Measurements from ENCODE around the gene DEFB128.
"Not testable (repeated sequence)": the region's sequence is repeated elsewhere in the genome, so short reads cannot be mapped to it uniquely, and the experiment has no call there.

Gene DEFB128

DNA sequence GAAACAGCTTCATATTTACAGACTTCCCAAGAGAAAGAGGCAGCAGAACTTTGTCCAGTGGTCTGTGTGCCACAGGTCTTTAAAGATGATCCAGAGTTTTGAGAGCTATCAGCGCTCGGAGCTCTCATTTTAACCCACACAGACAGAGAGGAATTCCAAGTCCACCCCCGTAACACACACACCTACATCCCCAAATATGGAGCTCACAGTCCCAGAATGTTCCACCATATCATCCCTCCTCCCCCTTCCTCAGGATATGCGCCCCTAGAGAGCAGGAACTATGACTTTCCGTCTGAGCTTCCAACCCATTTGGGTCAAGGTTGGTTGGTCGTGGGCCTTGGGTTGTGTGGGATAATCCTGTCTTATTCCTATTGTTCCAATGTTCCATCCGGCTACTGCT is at the start of gene DEFB128:
DEFB128 (minus strand) TSS at position 101 of the 400 bp plus-strand sequence; CDS start at position 13, 88 bp downstream.
- Mint-ChIP-seq H3K9me3 (peaks cover 9% of the 10 kb centered on the region), H3K27ac (no peak within 1 kb of the TSS), H3K4me3 (no peak within 1 kb of the TSS)

GRCh38 chr20:237929-238328 is 48.4 kb upstream of the DEFB128 start:
- Mint-ChIP-seq H3K27ac (peak overlapping the region; percentile 30), H3K27me3 (no peaks in the 10 kb centered on the region), H3K9me3 (no peaks in the 10 kb centered on the region), H3K36me3 (no peaks in the 10 kb centered on the region), H3K4me1 (peaks cover 25% of the 10 kb centered on the region), H3K4me3 (peak overlapping the region; percentile 80)

More for the DNA sequence above, at the start of gene DEFB128:
- Mint-ChIP-seq H3K4me1 (no peaks in the 10 kb centered on the region), H3K27me3 (peaks cover 28% of the 10 kb centered on the region), H3K36me3 (peaks cover 4% of the 10 kb centered on the region)

DNA sequence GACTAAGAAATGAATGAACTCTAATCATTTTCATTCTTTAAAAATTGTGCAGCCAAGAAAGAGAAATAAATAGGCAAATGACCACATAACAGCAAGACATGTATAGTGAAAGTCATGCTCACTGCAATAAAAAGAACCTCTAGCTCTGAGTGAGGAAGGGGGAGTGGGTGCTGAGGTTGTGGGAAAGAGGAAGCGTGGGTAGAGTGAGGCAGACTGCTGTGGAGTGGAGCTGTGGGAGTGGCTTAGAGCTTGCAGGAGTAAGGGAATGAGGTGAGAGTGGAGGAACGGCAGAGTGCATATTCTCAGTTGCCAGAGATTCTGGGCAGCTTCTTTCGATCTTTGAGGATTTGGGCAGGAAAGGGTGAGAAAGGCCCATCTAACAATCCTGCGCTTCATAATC is 48.0 kb upstream of the DEFB128 start:
- no peaks in the 10 kb centered on the region for H3K36me3 Mint-ChIP-seq
- H3K27ac Mint-ChIP-seq, result peak overlapping the region; percentile 83
- peaks cover 25% of the 10 kb centered on the region for H3K4me1 Mint-ChIP-seq
- no peaks in the 10 kb centered on the region for H3K9me3 Mint-ChIP-seq
- H3K27me3 Mint-ChIP-seq, result no peaks in the 10 kb centered on the region
- peak overlapping the region; percentile 80 for H3K4me3 Mint-ChIP-seq

DNA sequence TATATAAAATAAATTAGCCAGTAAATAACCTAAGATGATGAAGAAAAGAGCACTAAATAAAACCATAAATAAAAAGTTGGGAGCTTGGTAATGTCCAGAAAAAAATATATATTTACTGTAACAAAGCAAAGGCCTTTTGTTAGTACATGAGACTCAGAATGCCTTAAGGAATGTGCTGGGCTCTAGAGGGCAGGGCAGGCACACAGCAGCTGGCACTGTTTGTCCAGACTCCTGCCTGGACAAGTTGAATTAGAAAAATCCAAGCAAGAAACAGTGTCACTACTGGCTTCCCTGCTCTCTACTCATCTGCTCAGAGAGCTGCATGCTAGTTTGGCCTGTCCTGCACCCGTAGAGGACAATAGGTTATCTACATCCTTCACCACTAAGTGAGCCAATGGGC is 46.4 kb upstream of the DEFB128 start:
- Mint-ChIP-seq H3K4me3 (no peak overlapping the region), H3K4me1 (peaks cover 25% of the 10 kb centered on the region), H3K27me3 (no peaks in the 10 kb centered on the region), H3K9me3 (no peaks in the 10 kb centered on the region), H3K36me3 (no peaks in the 10 kb centered on the region), H3K27ac (no peak overlapping the region)

GRCh38 chr20:227439-228105 is 38.1 kb upstream of the DEFB128 start:
- peak overlapping the region; percentile 94 for H3K27ac Mint-ChIP-seq
- peaks cover 33% of the 10 kb centered on the region for H3K4me1 Mint-ChIP-seq
- H3K4me3 Mint-ChIP-seq, result no peak overlapping the region
- H3K9me3 Mint-ChIP-seq, result no peaks in the 10 kb centered on the region
- H3K27me3 Mint-ChIP-seq, result no peaks in the 10 kb centered on the region
- no peaks in the 10 kb centered on the region for H3K36me3 Mint-ChIP-seq

- Mint-ChIP-seq H3K27me3 (no peaks in the 10 kb centered on the region), H3K4me1 (peaks cover 33% of the 10 kb centered on the region), H3K4me3 (no peak within 1 kb of the TSS), H3K9me3 (no peaks in the 10 kb centered on the region), H3K27ac (peak within 1 kb of the TSS; percentile 94), H3K36me3 (no peaks in the 10 kb centered on the region)
These were observed 37.4 kb upstream of the DEFB128 start, which contains the start of gene DEFB129 for GRCh38 chr20:226958-227357. Gene DEFB129, plus strand, starts transcription at chr20:227258. Its CDS starts 31 bp downstream, at chr20:227289.

- H3K36me3 Mint-ChIP-seq, H3K9me3 Mint-ChIP-seq, H3K27me3 Mint-ChIP-seq, H3K4me3 Mint-ChIP-seq: not testable (repeated sequence)
- H3K27ac Mint-ChIP-seq, result peak overlapping the region; percentile 71
- peaks cover 33% of the 10 kb centered on the region for H3K4me1 Mint-ChIP-seq
These were observed 36.4 kb upstream of the DEFB128 start for GRCh38 chr20:225879-226278.

GRCh38 chr20:221258-221830 is 31.8 kb upstream of the DEFB128 start:
- Mint-ChIP-seq H3K27me3 (peaks cover 14% of the 10 kb centered on the region), H3K36me3 (peaks cover 1% of the 10 kb centered on the region), H3K9me3 (no peaks in the 10 kb centered on the region), H3K4me1 (peaks cover 10% of the 10 kb centered on the region), H3K27ac (no peak overlapping the region), H3K4me3 (no peak overlapping the region)

- Mint-ChIP-seq H3K36me3 (peaks cover 1% of the 10 kb centered on the region), H3K4me3 (no peak overlapping the region), H3K4me1 (no peaks in the 10 kb centered on the region), H3K9me3 (no peaks in the 10 kb centered on the region), H3K27me3 (peaks cover 14% of the 10 kb centered on the region), H3K27ac (no peak overlapping the region)
These were observed 30.0 kb upstream of the DEFB128 start for GRCh38 chr20:219290-220115.

- Mint-ChIP-seq H3K27me3 (peaks cover 14% of the 10 kb centered on the region), H3K4me3 (no peak overlapping the region), H3K9me3 (no peaks in the 10 kb centered on the region), H3K4me1 (no peaks in the 10 kb centered on the region), H3K27ac (no peak overlapping the region), H3K36me3 (peaks cover 1% of the 10 kb centered on the region)
These were observed 27.8 kb upstream of the DEFB128 start for GRCh38 chr20:217266-217665.

DNA sequence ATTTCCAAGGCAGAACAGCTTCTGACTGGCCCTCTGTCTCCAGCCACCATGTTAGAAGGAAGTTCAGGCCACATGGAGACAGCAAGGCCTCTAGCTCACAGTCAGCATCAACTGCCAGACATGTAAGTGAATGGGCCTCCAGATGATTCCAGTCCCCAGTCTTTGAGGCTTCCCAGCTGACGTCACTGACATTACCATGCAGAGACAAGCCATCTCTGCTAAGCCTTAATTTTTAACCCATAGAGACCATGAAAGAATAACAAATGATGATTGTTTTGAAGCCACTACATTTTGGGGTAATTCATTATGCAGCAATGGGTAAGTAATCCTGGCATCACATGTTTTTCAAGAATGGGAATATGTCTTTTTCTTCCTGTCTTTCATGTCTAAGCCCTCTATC is 26.3 kb upstream of the DEFB128 start:
- Mint-ChIP-seq H3K27ac (no peak overlapping the region), H3K4me1 (no peaks in the 10 kb centered on the region), H3K36me3 (peaks cover under 1% of the 10 kb centered on the region), H3K4me3 (no peak overlapping the region), H3K9me3 (no peaks in the 10 kb centered on the region), H3K27me3 (peaks cover 11% of the 10 kb centered on the region)

DNA sequence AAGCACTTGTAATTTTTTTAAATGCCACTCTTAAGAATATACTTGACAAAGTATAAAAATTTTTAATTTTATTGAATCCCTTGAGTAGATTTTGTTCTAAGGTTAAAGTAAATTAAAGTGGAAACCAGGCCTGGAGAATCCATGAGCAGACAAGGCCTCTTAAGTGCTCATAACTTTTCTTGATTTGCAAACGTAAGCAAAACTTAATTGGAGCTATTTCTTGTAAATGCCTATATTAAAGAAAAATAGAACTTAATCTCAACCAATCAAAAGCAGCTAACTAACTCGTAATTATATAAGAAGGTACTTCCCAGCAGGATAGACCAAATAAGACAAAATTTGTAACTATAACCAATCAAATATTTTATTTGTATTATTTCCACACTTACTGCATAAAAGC is 24.9 kb upstream of the DEFB128 start:
- peaks cover 4% of the 10 kb centered on the region for H3K27me3 Mint-ChIP-seq
- H3K4me3 Mint-ChIP-seq, result no peak overlapping the region
- no peaks in the 10 kb centered on the region for H3K4me1 Mint-ChIP-seq
- no peaks in the 10 kb centered on the region for H3K9me3 Mint-ChIP-seq
- no peaks in the 10 kb centered on the region for H3K36me3 Mint-ChIP-seq
- H3K27ac Mint-ChIP-seq, result no peak overlapping the region

DNA sequence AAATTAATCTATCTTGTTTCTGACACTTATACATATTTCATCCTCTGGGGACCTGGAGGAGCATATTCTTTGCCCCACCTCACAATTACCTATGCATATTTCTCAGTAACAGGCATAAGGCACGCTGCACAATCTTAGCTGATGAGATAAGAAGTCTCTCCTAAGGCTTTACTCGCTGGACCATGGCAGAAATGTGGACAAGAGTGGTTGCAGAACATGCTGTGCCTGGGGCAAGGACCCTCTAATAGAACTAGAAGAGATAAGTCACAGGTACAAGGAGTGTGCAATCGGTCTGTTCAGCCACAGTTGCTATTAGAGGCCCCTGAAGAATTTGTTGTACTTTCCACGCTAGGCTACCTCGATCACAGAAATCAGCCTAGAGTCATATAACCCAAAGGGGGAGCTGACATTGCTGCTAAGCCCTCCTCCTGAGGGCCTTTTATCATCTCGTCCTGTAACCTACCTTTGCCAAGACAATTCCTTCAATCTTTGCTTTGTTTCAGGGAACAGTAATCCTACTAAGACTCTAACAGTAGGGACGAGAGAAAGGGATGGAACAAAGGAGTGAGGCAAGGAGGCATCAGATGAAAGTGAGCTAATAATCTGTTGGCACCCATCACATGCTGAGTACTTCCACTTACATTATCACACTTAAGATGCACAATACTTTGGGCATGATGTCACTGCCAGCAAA is 21.4 kb upstream of the DEFB128 start:
- no peaks in the 10 kb centered on the region for H3K36me3 Mint-ChIP-seq
- H3K27ac Mint-ChIP-seq, result no peak overlapping the region
- H3K4me3 Mint-ChIP-seq, result no peak overlapping the region
- no peaks in the 10 kb centered on the region for H3K9me3 Mint-ChIP-seq
- no peaks in the 10 kb centered on the region for H3K27me3 Mint-ChIP-seq
- no peaks in the 10 kb centered on the region for H3K4me1 Mint-ChIP-seq

- no peaks in the 10 kb centered on the region for H3K4me1 Mint-ChIP-seq
- no peak overlapping the region for H3K27ac Mint-ChIP-seq
- peaks cover 1% of the 10 kb centered on the region for H3K27me3 Mint-ChIP-seq
- H3K36me3 Mint-ChIP-seq, result no peaks in the 10 kb centered on the region
- H3K4me3 Mint-ChIP-seq, result no peak overlapping the region
- no peaks in the 10 kb centered on the region for H3K9me3 Mint-ChIP-seq
These were observed 19.5 kb upstream of the DEFB128 start for GRCh38 chr20:208942-209566.

DNA sequence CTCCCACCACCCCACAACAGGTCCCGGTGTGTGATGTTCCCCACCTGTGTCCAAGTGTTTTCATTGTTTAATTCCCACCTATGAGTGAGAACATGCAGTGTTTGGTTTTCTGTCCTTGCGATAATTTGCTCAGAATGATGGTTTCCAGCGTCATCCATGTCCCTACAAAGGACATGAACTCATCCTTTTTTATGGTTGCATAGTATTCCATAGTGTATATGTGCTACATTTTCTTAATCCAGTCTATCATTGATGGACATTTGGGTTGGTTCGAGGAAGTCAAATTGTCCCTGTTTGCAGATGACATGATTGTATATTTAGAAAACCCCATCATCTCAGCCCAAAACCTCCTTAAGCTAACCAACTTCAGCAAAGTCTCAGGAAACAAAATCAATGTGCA is 14.1 kb upstream of the DEFB128 start:
- H3K27ac Mint-ChIP-seq, H3K36me3 Mint-ChIP-seq, H3K9me3 Mint-ChIP-seq, H3K4me3 Mint-ChIP-seq, H3K27me3 Mint-ChIP-seq, H3K4me1 Mint-ChIP-seq: not testable (repeated sequence)
